ENCODE measurements around the gene TMC1. TPM values are rescaled to one million over a fixed set of nuclear protein-coding genes. Genes with fewer than 3 reads are reported as not detected.
"Not testable (repeated sequence)": the region's sequence is repeated elsewhere in the genome, so short reads cannot be mapped to it uniquely, and the experiment has no call there.

Gene TMC1
- polyA plus RNA-seq, 4 donors = 0.63 to 1.4 (median 0.88) TPM

DNA sequence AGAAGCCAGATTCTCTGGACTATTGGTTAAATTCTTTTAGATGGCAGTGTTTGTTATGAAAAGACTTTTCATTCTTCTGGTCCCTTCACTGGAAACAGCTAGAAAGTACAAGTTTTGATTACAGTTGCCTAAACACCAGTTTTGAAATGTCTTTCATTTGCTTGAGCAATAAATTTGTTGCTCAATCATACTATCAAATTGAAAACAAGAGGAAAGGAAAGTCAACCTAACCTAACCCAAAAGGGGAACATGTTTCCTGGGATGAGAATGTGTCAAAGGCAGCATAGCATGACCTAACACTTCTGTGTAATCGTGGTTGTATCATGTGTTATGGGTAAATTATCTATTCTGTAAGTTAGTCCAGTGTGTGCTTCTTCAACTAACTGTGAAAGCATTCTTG is 213.2 kb downstream of the TMC1 start:
- DNase-seq (ENCODE audit: low read depth in 4 of 4, low spot score in 3 of 4) = no peak

DNA sequence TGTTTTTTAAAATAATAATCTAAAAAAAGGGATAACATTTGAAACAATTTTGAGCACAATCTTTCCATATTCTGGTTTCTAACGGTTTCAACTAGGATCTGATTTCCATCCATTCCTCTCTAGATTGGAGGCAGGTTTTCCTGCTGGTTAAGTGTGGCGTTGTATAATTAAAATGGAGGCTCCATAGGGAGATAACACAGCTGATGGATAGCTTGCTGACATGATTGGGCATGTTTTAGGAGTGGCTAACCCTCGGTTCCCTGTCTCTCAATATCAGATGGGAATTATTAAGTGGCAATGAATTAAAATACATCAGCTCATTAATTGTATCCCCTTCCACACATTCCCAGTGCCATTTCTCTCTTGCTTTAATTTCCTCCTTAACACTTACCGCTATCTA is 222.4 kb downstream of the TMC1 start:
- no peak for DNase-seq (ENCODE audit: low read depth in 4 of 4, low spot score in 3 of 4)

DNA sequence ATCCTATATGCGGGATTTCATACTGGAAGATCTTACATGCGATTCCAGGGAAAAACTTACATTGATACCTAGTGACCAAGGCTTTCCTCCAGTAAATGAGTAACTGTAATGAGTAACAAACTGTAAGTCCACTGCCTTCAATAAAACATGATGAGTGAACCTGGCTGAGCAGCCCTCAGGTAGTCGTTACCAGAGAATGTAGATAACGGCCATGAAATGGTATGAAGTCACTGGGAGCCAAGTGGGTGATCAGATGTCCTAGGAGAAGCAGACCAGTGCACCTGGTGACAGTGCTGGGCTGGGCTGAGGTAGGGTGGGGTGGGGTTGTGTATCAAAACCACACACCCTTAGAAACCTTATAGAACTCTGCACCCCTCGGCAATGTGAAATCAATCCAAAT is 227.9 kb downstream of the TMC1 start:
- no peak for DNase-seq (ENCODE audit: low read depth in 4 of 4, low spot score in 3 of 4)

DNA sequence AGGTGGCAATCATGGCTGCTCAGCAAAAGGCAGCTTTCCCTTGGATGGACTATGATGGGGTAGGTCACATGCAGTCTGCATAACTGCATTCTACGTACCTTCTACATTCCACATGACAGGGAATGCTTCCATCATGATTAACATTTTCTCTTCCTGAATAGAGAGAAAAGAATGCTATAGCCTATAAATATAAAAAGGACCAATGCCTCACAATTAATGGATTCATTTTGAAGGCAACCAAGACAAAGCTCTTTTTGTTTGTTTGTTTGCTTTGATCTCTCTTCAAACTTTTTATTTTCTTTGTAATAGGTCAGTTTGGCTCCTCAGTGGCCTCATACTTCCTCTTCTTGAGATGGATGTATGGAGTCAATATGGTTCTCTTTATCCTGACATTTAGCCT is 230.1 kb downstream of the TMC1 start:
- DNase-seq (ENCODE audit: low read depth in 4 of 4, low spot score in 3 of 4) = no peak

DNA sequence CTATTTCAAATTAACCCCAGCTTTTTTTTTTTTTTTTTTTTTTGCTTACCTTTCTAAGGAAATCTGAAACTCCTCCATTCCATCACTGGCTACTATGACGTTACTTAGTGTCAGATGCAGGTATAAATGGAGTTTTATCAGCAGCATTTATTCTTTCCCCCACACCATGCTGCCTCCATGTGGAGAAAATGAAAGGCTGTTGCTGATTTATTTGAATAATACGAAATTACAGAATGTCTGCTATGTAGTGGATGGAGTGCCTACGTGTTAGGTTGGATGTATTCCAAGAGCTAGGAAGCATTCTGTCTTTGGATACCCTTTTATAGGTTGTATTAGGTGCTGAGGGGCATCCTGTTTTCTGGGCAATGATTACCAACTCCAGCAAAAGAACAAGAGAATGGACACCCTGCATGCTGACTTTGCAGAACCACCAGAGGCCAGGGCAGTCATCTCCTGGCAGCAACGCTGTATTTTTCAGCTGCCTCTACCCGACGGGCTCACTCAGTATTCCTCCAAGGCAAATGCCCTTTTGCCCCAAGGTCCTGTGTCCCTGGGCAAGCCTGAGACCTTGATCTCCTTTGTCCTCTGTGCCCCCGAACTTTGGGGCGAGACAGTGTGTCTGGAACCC is 232.0 kb downstream of the TMC1 start:
- DNase-seq (ENCODE audit: low read depth in 4 of 4, low spot score in 3 of 4) = peak in 1 of 4 donors; percentile 8

DNA sequence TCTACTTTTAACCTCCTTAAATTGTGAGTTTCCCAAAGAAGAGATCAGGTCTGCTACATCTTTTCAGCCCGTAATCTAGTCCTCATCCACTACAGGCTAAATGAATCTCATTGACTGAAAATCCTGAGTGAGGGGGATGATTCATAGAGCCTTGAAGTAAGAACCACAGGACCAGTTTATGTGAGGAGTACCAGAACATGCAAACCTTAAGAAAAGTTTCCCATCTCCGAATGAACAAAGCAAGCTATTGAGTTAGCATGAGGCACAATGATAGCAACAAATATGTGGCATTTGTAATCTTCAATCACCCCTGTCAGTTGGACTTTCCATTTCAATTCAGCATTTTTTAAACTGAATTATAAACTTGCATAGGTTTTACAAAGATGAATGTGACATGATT is 234.4 kb downstream of the TMC1 start:
- DNase-seq (ENCODE audit: low read depth in 4 of 4, low spot score in 3 of 4) = no peak

DNA sequence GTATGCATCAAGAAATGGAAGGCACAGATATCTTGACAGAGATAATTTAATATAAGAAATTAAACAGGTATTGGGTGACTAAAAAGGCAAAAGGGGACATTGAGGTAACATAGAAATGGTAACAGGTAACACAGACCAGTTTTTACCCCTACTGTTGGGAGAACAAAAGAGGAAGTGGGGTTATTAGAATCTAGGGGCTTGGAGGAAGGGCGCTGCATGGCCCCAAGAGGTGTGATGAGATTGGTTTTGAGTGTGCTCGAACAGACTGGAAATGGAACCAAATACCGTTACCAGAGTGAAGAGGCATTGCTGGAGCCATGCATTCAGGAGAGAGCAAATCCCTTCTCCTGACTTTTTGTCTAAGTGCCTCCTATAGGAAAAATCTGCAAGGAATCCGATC is 237.5 kb downstream of the TMC1 start:
- no peak for DNase-seq (ENCODE audit: low read depth in 4 of 4, low spot score in 3 of 4)

DNA sequence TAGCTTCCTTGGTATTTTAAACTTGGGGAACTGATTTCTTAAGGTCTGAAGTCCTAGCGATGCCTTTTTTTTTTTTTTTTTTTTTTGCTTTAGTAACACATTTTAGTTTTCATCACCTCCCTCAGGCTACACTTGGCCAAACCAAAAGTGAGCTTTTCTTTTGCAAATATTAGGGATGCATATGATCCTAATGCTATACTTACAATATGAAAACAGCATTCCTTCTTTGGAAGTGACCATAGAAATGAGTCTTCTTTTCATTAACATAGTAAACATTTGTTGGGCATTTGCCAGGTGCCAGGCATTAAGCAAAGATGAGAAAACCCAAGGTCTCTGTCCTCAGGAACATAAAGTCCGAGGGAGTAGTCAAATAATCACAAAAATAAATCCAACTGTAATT is 241.6 kb downstream of the TMC1 start:
- DNase-seq (ENCODE audit: low read depth in 4 of 4, low spot score in 3 of 4) = no peak

DNA sequence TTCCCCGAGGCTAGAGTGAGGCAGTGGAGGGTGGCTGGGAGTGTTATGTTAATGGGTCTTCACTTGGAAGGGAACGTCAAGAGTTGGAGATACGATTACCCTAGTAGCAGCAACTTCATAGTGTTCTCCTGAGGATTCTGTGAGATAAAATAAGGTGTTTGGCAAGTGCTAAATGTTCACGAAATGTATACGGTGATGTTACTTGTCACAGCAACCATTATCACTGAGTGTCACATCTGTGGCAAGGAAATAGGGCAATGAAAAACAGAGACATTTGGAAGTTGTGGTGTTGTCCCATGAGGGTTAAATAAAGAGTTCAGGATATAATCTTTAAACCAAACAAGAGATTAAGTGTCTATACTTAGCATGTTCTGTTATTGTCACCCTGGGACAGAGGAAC is 248.1 kb downstream of the TMC1 start:
- no peak for DNase-seq (ENCODE audit: low read depth in 4 of 4, low spot score in 3 of 4)

DNA sequence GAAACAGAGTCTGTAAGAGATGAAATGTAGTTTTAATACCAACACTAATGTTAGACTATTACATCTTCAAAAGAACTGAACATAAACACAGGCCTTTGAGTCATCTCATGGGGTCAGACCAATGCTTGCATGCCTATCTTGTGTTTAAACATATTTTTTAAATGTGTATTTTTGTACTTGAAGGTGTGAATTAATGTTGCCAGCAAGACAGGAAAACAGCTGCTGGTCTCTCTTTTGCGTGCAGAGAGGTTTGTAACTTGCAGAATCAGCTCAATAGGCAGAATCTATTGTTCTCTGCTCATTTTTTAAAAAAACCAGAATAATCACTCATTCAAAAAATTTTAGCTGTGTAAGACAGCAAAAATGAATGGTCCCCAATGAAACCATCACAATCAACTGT is 251.3 kb downstream of the TMC1 start:
- no peak for DNase-seq (ENCODE audit: low read depth in 4 of 4, low spot score in 3 of 4)

DNA sequence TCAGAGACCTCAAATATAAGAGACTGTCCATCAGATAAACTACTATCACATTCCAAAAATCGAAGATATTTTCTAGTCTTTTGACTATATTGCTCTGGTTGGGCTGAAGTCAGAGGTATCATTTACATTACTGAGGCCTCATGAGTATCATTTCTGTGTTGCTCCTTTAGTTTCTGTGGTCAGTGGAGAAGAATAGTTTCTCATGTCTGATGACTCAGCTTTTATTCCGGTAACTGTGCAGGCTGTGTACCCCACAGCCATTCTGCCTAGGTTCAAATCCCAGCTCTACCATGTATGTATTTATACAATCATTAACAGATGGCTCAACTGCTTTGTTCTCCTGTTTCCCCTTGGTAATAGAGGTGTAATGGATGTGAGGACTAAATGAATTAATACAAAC is 252.2 kb downstream of the TMC1 start:
- no peak for DNase-seq (ENCODE audit: low read depth in 4 of 4, low spot score in 3 of 4)

DNA sequence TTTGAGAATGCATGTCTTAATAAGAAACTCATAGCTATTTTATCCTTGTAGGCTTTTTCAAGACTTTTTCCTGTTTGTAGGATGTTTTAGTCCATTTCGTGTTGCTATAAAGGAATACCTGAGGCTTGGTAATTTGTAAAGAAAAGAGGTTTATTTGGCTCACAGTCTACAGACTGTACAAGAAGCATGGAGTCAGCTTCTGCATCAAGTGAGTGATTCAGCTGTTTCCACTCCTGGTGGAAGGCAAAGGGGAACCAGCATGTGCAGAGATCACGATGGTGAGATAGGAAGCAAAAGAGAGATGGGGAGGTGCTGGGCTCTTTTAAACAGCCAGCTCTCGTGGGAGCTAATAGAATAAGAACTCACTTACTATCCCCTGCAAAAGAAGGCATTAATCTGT is 254.2 kb downstream of the TMC1 start:
- DNase-seq (ENCODE audit: low read depth in 4 of 4, low spot score in 3 of 4) = no peak

DNA sequence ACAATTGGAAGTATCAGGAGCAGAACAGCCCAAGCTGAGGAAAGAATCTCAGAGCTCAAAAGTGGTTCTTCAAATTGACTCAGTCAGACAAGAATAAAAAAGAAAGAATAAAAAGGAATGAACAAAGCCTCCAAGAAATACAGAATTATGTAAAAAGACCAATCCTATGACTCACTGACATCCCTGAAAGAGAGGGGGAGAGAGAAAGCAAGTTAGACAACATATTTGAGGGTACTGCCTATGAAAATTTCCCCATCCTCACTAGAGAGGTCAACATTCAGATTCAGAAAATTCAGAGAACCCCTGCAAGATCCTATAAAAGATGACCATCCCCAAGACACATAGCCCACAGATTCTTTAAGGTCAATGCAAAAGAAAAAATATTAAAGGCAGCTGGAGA is 258.2 kb downstream of the TMC1 start:
- DNase-seq (ENCODE audit: low read depth in 4 of 4, low spot score in 3 of 4) = no peak

DNA sequence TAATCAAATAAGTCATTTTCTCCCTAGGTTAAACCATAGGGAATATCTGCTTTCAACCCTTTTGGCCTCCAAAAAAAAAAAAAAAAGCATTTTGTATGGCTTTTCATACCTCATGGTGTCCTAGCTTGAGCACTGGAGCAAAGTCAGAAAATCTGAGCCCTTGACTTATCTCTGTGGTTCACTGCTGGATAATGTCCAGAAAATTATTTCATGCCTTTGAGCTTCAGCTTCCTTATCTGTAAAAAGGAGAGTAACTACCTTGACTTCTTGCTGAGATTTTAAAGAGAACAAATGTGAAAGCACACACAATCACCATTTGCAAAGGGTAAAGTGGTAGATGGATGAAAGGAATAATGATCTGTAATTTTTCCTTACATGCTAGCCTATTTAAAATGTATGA is 265.5 kb downstream of the TMC1 start:
- no peak for DNase-seq (ENCODE audit: low read depth in 4 of 4, low spot score in 3 of 4)

DNA sequence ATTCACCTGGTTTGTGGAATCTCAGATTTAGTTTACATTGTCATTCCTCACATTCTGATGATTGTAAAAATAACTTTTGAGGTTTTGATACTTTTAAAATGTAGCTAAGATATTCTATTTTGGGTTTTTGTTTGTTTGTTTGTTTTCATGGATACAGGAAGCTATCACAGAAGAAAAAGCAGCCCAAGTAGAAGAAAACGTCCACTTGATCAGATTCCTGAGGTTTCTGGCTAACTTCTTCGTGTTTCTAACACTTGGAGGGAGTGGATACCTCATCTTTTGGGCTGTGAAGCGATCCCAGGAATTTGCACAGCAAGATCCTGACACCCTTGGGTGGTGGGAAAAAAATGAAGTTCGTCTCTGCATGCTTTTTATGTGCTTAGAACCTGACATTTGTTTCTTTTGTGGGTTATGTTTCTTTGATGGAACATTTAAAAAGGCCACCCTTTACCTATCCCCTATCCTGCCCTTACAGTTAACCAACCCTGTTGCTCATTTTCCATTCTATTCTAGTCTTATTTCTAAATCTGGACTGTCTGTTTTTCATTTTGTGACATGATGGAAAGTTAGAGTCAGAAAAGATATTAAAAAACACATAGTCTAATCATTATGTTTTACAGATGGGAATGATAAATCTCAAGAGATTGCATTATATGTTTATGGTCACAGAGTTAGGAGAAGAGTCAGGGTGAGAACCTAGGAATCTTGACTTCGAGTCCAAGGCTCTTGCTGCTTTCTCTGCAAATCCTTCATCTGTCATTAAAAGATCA is 267.7 kb downstream of the TMC1 start:
- no peak for DNase-seq (ENCODE audit: low read depth in 4 of 4, low spot score in 3 of 4)

DNA sequence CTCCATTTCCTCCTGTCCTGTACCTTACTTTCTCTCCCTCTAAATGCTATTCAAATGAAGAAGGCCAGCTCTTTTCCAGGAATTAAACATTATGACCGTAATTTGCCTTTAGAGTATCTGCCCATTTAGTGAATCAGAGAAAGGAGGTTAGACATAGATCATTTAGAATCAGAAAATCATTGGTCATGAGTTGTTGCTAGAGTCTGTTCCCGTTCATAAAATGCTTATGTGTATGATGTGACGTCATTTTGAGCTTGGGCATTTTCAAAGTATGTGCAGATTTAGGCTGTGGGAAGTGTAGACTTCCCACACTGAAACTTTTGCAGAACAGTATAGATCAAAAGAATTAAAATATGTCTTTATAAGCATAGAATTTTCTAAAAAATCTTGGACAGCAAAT is 268.5 kb downstream of the TMC1 start:
- no peak for DNase-seq (ENCODE audit: low read depth in 4 of 4, low spot score in 3 of 4)

DNA sequence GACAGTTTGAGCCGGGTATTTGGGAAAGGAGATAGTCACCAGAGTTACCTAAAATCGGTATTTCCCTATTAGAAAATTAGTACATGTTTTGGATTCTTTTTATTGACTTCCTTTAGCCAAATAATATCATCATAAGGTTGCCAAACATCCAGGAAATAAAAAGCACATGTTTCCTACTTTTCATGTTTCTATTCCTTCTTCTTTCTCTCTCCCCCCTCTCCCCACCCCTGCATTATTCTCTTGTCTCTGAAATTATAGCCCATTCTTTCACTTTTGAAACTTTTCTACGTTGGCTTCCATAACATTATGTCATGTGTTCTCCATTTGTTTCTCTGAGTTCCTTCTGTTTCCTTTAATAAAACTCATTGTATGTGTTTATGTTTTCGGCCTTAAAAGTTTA is 269.6 kb downstream of the TMC1 start:
- no peak for DNase-seq (ENCODE audit: low read depth in 4 of 4, low spot score in 3 of 4)

DNA sequence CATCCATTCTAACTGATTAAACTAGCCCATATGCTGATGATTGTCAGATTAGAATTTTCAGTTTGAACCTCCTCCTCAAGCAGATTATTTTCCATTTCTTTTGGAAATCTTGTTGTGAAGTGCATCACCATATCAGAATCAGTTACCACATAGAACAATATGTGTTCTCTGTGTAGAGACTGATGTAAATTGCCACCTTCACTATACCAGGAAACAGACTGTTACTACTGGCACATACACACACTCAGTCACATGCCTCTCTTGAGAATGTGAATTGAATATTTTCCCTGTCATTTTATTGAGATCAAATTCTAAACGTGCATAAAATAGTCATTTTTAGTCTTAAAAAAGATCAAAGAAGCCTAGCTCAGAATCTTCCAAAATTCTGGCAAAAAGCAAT is 270.0 kb downstream of the TMC1 start:
- no peak for DNase-seq (ENCODE audit: low read depth in 4 of 4, low spot score in 3 of 4)

DNA sequence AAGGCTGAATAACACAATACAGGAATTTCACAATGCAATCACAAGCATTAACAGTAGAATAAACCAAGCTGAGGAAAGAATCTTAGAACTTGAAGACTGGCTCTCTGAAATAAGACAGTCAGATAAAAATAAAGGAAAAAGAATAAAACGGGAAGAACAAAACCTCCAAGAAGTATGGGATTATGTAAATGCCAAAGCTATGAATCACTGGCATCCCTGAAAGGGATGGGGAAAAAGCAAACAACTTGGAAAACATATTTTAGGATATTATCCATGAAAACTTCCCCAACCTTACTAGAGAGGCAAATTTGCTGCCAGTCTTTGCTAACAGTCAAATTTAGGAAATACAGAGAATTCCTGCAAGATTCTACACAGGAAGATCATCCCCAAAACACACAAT is 273.5 kb downstream of the TMC1 start:
- DNase-seq (ENCODE audit: low read depth in 4 of 4, low spot score in 3 of 4) = no peak

DNA sequence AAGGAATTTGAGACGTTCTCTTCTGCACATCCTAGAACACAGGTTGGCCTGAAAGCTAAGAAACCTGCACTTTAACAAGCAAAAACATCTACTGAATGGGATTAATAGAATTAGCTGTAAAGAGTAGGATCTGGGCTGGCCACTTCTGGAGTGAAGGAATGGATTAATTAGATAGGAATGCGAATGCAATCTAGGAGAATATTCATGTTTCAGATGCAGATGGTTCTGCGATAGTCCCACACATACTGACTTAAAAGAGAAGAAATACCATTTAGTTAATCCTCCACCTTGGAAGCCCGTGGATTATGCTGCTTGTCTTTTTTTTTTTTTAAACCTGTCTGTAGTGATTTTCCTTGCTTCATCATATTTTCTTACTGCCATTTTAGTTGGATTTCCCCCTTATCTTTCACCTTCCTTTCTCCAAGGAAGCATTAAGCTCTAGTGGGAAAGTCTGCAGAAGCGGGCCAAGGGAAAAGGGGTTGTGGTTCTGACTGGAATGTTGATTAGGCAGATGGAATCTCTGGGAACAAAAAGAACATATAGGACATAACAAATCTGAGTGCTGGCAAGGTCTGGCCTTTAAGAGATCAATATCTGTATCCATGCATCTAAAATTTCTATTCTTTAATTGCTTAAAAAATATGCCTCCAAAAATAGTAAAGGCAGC is 279.1 kb downstream of the TMC1 start:
- no peak for DNase-seq (ENCODE audit: low read depth in 4 of 4, low spot score in 3 of 4)

DNA sequence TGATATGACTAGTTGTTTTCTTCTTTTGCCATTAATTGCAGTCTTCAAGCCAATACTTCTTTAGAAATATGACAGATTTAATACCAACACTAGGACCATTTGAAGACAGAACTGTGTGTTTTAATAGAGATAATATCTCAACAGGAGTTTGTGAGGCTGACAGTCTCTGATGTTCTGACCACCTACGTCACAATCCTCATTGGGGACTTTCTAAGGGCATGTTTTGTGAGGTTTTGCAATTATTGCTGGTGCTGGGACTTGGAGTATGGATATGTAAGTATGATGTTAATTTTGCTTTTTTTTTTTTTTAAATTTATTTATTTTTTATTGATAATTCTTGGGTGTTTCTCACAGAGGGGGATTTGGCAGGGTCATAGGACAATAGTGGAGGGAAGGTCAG is 283.8 kb downstream of the TMC1 start:
- DNase-seq (ENCODE audit: low read depth in 4 of 4, low spot score in 3 of 4) = no peak

DNA sequence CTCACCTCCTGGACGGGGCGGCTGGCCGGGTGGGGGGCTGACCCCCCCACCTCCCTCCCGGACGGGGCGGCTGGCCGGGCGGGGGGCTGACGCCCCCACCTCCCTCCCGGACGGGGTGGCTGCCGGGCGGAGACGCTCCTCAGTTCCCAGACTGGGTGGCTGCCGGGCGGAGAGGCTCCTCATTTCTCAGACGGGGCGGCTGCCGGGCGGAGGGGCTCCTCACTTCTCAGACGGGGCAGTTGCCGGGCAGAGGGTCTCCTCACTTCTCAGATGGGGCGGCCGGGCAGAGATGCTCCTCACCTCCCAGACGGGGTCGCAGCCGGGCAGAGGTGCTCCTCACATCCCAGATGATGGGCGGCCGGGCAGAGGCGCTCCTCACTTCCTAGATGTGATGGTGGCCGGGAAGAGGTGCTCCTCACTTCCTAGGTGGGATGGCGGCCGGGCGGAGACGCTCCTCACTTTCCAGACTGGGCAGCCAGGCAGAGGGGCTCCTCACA is 285.0 kb downstream of the TMC1 start:
- not testable (repeated sequence) for DNase-seq (ENCODE audit: low read depth in 4 of 4, low spot score in 3 of 4)
